Erythroblast (primary cell): ENCODE data around the gene PHF21A.

Experiments
- GATA1 ChIP-seq: IDR thresholded peaks from 2 replicates; pipeline ENCODE4 v1.6.1; 2011; ENCODE audit warnings: low read depth, mild to moderate bottlenecking, control low read depth, low read length, moderate library complexity
- POLR2A ChIP-seq: IDR thresholded peaks from 2 replicates; pipeline ENCODE4 v1.6.1; 2011; ENCODE audit warnings: mild to moderate bottlenecking, low read length

DNA sequence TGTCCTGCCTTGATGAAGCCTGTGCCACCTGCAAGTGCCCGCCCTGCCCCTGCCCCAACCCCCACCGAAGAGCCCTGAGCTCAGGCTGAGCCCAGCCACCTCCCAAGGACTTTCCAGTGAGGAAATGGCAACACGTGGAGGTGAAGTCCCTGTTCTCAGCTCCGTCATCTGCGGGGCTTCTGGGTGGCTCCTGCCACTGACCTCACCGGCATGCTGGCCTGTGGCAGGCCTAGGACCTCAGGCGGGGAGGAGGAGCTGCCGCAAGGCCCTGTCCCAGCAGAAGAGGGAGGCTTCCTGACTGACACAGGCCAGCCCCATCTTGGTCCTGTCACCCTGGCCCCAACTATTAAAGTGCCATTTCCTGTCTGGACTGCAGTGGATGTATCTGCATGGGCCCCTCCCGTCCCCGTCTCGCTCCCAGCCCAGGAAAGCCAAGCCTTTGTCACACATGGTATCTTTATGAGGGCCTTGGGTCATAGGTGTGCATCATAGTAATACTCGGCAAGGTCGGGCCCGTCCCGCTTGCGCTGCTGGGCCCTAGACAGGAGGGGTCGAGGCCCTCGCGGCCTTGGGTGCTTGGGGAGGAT lies 215.1 kb downstream of the PHF21A start:
- TF ChIP-seq POLR2A (no peak), GATA1 (no peak)
